LNCaP clone FGC (cell line): Measurements from ENCODE around the gene PTPN13.

Source experiments
- DNase-seq: peaks from one replicate; pipeline ENCODE4 v3.0.0-alpha.2; 2011; ENCODE audit warnings: low read depth
- H3K4me3 ChIP-seq: 2 replicates; pipeline ENCODE4 v1.5.1; 2011; ENCODE audit warnings: mild to moderate bottlenecking, low read depth, low read length, control low read depth
- CTCF ChIP-seq: IDR thresholded peaks from 2 replicates; pipeline ENCODE4 v1.5.1; 2012; ENCODE audit warnings: mild to moderate bottlenecking; ENCODE audit not compliant: control insufficient read depth, insufficient read depth; ENCODE audit errors: extremely low read depth

The PTPN13 gene

GRCh38 chr4:86788826-86789225, 194.7 kb downstream of the PTPN13 start:
- TF ChIP-seq CTCF, result no peak

GRCh38 chr4:86791126-86791525, 197.0 kb downstream of the PTPN13 start:
- no peak for DNase-seq
- H3K4me3 ChIP-seq, result no peak overlapping the region
- TF ChIP-seq CTCF, result no peak

More at GRCh38 chr4:86788826-86789225, 194.7 kb downstream of the PTPN13 start:
- H3K4me3 ChIP-seq, result no peak overlapping the region
- DNase-seq, result no peak

GRCh38 chr4:86809809-86810208, 215.7 kb downstream of the PTPN13 start:
- H3K4me3 ChIP-seq, result no peak overlapping the region
- DNase-seq, result no peak
- TF ChIP-seq CTCF, result no peak

DNA sequence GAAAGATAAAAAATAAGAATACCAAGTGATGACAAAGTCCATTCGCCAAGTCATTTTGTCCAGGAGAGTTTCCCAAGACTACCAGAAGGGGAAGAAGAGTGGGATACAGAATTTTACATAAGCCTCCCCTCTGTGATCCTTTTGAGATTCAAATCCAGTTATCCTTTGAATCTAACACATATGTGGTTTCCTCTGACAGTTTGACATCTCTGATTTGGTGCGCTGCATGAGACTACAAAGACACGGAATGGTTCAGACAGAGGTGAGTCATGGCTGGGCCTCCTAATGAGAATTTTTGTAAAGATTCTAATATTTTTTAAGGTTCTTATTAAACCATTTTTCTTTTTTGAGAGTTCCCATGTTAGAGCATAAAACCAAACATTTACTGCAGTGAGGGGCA, 216.7 kb downstream of the PTPN13 start:
- no peak for DNase-seq
- no peak for TF ChIP-seq CTCF
- no peak overlapping the region for H3K4me3 ChIP-seq

- TF ChIP-seq CTCF, result no peak
- no peak for DNase-seq
- no peak overlapping the region for H3K4me3 ChIP-seq
Measured at GRCh38 chr4:86815653-86816052, 221.5 kb downstream of the PTPN13 start.

GRCh38 chr4:86816501-86817273, 222.6 kb downstream of the PTPN13 start:
- no peak for TF ChIP-seq CTCF
- H3K4me3 ChIP-seq, result no peak overlapping the region
- no peak for DNase-seq

- no peak overlapping the region for H3K4me3 ChIP-seq
- DNase-seq, result no peak
- TF ChIP-seq CTCF, result no peak
Measured at GRCh38 chr4:86818211-86818610, 224.1 kb downstream of the PTPN13 start.
